Raji (cell line): ENCODE results near the gene EDEM2.

Experiments
- POLR2A ChIP-seq: IDR thresholded peaks from 2 replicates; pipeline ENCODE4 v1.6.1; 2011; ENCODE audit warnings: low read depth, low read length, control low read depth; ENCODE audit not compliant: insufficient read depth

The EDEM2 gene

DNA sequence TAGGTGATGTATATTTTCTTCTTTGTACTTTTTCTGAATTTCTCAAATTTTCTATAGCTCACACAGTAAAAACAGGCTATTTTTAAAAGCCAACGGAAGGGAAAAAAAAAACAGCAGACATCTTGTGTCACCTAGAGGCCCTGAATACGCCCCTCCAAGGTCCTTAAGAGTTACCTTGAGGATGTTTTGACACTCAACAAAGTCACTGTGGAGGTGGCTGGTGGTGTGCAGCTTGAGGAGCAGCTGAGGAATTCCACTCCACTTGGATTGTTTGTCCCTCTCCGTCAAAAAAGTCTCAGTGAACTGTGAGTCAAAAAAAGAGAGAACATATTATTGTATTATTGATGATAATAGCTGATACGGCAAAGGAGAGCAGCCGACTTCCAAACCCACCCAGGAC is 69.3 kb downstream of the EDEM2 start:
- TF ChIP-seq POLR2A, result no peak

DNA sequence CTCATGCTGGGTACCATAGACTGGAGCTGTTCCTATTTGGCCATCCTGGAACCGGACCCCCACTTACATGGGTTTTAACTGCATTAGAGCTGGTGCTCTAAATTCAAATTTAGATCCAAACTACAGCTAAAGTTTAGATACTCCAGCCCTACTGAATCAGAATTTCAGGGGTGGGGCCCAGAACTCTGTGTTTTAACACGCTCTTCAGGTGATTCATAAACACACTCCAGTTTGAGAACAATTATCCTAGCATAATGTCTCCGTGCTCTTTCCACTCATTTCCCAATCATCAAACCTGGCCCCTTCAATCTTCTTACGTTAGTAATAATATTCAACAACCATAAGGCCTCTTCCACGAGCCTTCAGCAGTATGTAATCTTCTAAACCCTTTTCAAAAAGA is 69.8 kb downstream of the EDEM2 start:
- TF ChIP-seq POLR2A, result no peak

DNA sequence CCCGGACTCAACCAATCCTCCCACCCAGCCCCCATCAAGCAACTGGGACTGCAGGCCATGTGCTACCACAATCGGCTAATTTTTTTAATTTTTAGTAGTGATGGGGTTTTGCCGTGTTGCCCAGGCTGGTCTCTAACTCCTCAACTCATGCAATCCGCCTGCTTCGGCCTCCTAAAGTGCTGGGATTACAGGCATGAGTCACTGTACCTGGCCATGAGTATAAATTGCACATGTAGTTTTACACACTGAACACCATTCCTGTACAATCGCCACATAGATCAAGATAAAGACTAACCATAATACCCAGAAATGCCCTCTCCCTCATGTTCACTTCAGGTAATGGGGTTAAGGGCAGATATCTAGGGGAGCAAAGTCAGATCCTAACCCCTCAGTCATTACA is 80.9 kb downstream of the EDEM2 start:
- no peak for TF ChIP-seq POLR2A
